Measurements from ENCODE around the gene BRAP. TPM values are rescaled to one million over a fixed set of nuclear protein-coding genes. Genes with fewer than 3 reads are reported as not detected.
"Not testable (repeated sequence)": the region's sequence is repeated elsewhere in the genome, so short reads cannot be mapped to it uniquely, and the experiment has no call there.

The BRAP gene
- total RNA-seq, 1 experiment from 2014 or later, result 24.7 TPM

DNA sequence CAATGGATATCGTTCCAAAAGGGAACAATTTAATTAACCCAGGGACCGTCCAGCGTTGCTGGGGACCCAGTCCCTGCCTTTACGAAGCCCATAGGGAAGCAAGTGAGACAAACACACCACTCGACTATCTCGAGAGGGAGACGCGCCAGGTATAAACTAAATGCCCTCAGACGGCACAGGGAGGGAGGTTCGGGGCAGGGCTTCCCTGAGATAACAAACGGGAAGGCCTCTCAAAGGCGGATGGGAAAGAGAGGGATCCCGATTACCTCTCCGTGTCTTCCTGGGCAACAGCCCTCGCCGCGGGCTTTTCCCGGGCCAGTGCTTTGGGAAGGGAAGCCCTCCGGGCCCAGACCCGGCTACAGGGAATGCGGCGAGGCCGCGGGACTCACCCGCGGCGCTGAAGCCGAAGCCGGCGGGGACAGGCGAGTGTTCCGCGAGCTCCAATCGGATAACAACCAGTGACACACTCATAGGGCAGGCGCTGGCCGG lies 390 bp downstream of the BRAP start:
- peak overlapping the region; percentile 6; the same call in 1 of the 2 replicates for H3K27ac ChIP-seq (ENCODE audit: low read length)
- peaks cover 16% of the 10 kb centered on the region for H3K4me1 ChIP-seq (ENCODE audit: insufficient read depth, low read length)
- DNase-seq, result peak; percentile 13
- H4K20me1 ChIP-seq (ENCODE audit: low read length), result no peaks in the 10 kb centered on the region
- peak overlapping the region; percentile 86 for H3K4me3 ChIP-seq (ENCODE audit: low read length)
- H3K79me2 ChIP-seq (ENCODE audit: low read length), result peaks cover 51% of the 10 kb centered on the region
- peaks cover 22% of the 10 kb centered on the region for H3K36me3 ChIP-seq (ENCODE audit: low read depth, low read length)
- peak overlapping the region; percentile 90 for H3K9ac ChIP-seq (ENCODE audit: low read length)
- peak overlapping the region; percentile 84 for H2AFZ ChIP-seq (ENCODE audit: low read length)
- intact Hi-C loops (cut with micrococcal nuclease), result no loop called here
- BruUV-seq (replicated peaks), result no TSS peak
- ChIA-PET POLR2A (ENCODE audit: unreplicated experiment) (interaction anchor here (0.6 to 0.7 kb wide), 2 partner anchors 19 to 165 kb away, joined by 4 to 11 read pairs; no protein-coding TSS in a partner anchor), CTCF (interaction anchor here (0.5 to 1.4 kb wide), 3 partner anchors 128 to 233 kb away, joined by 3 to 7 read pairs (median 3); no protein-coding TSS in a partner anchor)
- no peaks in the 10 kb centered on the region for H3K9me2 ChIP-seq (replicated peaks; ENCODE audit: low read length)
- TF ChIP-seq, protein P1, sequence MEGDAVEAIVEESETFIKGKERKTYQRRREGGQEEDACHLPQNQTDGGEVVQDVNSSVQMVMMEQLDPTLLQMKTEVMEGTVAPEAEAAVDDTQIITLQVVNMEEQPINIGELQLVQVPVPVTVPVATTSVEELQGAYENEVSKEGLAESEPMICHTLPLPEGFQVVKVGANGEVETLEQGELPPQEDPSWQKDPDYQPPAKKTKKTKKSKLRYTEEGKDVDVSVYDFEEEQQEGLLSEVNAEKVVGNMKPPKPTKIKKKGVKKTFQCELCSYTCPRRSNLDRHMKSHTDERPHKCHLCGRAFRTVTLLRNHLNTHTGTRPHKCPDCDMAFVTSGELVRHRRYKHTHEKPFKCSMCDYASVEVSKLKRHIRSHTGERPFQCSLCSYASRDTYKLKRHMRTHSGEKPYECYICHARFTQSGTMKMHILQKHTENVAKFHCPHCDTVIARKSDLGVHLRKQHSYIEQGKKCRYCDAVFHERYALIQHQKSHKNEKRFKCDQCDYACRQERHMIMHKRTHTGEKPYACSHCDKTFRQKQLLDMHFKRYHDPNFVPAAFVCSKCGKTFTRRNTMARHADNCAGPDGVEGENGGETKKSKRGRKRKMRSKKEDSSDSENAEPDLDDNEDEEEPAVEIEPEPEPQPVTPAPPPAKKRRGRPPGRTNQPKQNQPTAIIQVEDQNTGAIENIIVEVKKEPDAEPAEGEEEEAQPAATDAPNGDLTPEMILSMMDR (conservative IDR thresholded peaks at IDR 0.05; ENCODE audit: low read depth, low read length), result no peak
- no peak for TF ChIP-seq EZH2 (IDR thresholded peaks at IDR 0.05; ENCODE audit: low read length, unreplicated experiment)
- TF ChIP-seq EZH2phosphoT487 (IDR thresholded peaks at IDR 0.05; ENCODE audit: borderline replicate concordance, low read length), result no peak
- peak overlapping the region; percentile 90 for H3K4me2 ChIP-seq (ENCODE audit: low read length)
- H3K27me3 ChIP-seq (ENCODE audit: low read length), result no peaks in the 10 kb centered on the region
- no peaks in the 10 kb centered on the region for H3K9me3 ChIP-seq (ENCODE audit: low read length)
- peak; percentile 39 for ATAC-seq
- H3F3A ChIP-seq (ENCODE audit: low read length, unreplicated experiment), result no peaks in the 10 kb centered on the region

DNA sequence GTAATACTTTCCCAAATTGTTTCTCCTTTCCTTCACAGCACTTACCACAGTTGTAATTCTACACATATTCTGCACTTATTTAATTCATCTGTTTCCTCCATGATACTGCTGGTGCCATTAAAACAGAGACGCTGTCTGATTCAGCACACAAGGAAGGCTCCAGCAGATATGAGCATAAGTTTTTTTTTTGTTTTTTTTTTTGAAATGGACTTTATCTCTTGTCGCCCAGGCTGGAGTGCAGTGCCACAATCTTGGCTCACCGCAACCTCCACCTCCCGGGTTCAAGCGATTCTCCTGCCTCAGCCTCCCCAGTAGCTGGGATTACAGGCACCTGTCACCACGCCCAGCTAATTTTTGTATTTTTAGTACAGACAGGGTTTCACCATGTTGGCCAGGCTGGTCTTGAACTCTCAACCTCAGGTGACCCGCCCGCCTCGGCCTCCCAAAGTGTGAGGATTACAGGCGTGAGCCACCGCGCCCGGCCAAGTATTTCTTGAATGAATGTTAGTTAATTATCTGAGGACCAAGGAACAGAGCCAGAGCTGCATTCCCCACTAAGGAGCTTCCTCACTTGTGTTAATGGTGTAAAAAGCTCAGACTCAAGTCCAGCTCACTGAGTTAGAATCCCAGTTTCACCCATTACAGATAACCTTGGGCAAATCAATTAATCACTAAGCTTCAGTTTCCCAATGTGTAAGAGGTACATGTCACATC lies 1.1 kb downstream of the BRAP start:
- POLR2A ChIA-PET (ENCODE audit: unreplicated experiment), result interaction anchor here (0.6 kb wide), 1 partner anchor 18 kb away, joined by 4 read pairs; no protein-coding TSS in a partner anchor
- DNase-seq; H3F3A ChIP-seq (ENCODE audit: low read length, unreplicated experiment); H3K27me3 ChIP-seq (ENCODE audit: low read length); H3K9me3 ChIP-seq (ENCODE audit: low read length); H3K9me2 ChIP-seq (replicated peaks; ENCODE audit: low read length); ATAC-seq; intact Hi-C loops (cut with micrococcal nuclease); H4K20me1 ChIP-seq (ENCODE audit: low read length); H3K27ac ChIP-seq (ENCODE audit: low read length): not testable (repeated sequence)
- peak overlapping the region; percentile 84; the same call in 1 of the 2 replicates for H2AFZ ChIP-seq (ENCODE audit: low read length)
- H3K79me2 ChIP-seq (ENCODE audit: low read length), result peaks cover 51% of the 10 kb centered on the region
- CTCF ChIA-PET, result interaction anchor here (1.4 kb wide), 1 partner anchor 128 kb away, joined by 7 read pairs; no protein-coding TSS in a partner anchor
- H3K4me1 ChIP-seq (ENCODE audit: insufficient read depth, low read length), result peaks cover 16% of the 10 kb centered on the region
- H3K9ac ChIP-seq (ENCODE audit: low read length), result peak overlapping the region; percentile 90
- H3K36me3 ChIP-seq (ENCODE audit: low read depth, low read length), result peaks cover 24% of the 10 kb centered on the region
- H3K4me3 ChIP-seq (ENCODE audit: low read length), result peak overlapping the region; percentile 86
- peak overlapping the region; percentile 90 for H3K4me2 ChIP-seq (ENCODE audit: low read length)
- BruUV-seq (replicated peaks), result TSS peak; percentile 57

DNA sequence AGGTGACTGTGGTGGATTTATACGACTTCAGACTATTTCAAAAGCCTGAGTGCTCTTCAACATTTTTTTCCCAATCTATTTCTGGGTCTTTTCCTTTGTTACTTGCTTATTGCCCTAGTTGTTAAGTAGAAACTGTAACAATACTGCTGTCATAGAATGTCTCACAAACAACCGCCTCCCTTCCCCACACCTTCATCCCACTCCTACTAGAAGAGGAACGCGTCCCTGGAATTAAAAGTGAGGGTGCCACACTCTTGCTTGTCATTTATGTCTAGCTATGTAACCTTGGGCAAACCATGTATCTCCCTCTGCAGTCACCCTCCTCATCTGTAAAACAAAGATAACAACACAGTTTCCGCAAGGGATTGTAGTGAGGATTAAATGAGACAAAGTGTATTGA lies 8.6 kb downstream of the BRAP start:
- ChIA-PET POLR2A (ENCODE audit: unreplicated experiment) (no interaction called here), CTCF (no interaction called here)
- ATAC-seq (no peak), DNase-seq (no peak)
- Histone ChIP-seq H3K4me1 (ENCODE audit: insufficient read depth, low read length) (no peaks in the 10 kb centered on the region), H3K36me3 (ENCODE audit: low read depth, low read length) (peaks cover 55% of the 10 kb centered on the region), H4K20me1 (ENCODE audit: low read length) (no peaks in the 10 kb centered on the region), H3K27me3 (ENCODE audit: low read length) (no peaks in the 10 kb centered on the region), H3K79me2 (ENCODE audit: low read length) (no peaks in the 10 kb centered on the region), H3K9ac (ENCODE audit: low read length) (no peak overlapping the region), H3F3A (ENCODE audit: low read length, unreplicated experiment) (no peaks in the 10 kb centered on the region), H2AFZ (ENCODE audit: low read length) (no peak overlapping the region), H3K9me2 (replicated peaks; ENCODE audit: low read length) (no peaks in the 10 kb centered on the region), H3K4me2 (ENCODE audit: low read length) (no peak overlapping the region), H3K9me3 (ENCODE audit: low read length) (no peaks in the 10 kb centered on the region), H3K27ac (ENCODE audit: low read length) (no peak overlapping the region), H3K4me3 (ENCODE audit: low read length) (no peak overlapping the region)
- intact Hi-C loops (cut with micrococcal nuclease), result loop anchor here (10.0 kb wide), 2 partner anchors 152 to 282 kb away; no protein-coding TSS in a partner anchor
- BruUV-seq (replicated peaks), result no TSS peak
- no peak for TF ChIP-seq EZH2phosphoT487 (IDR thresholded peaks at IDR 0.05; ENCODE audit: borderline replicate concordance, low read length)
- TF ChIP-seq EZH2 (IDR thresholded peaks at IDR 0.05; ENCODE audit: low read length, unreplicated experiment), result no peak
- TF ChIP-seq, protein P1 (conservative IDR thresholded peaks at IDR 0.05; ENCODE audit: low read depth, low read length), result no peak
